Stomach (tissue), 9 donors: ENCODE results near the gene TNNI3. TPM values are rescaled to one million over a fixed set of nuclear protein-coding genes. Genes with fewer than 3 reads are reported as not detected.

Experiments used
- DNase-seq, 2 donors: peaks; one replicate each; pipeline versions ENCODE4 v3.0.0 to v3.0.0-alpha.2; 2013 to 2019
- H3K27ac ChIP-seq, 5 donors: fragments of 200-600 bp in 4 of 5; sonication (generic) in 4 of 5; one replicate each; pipeline ENCODE4 v1.5.1; 2013 to 2019; ENCODE audit warnings: mild to moderate bottlenecking in 1 of 5, moderate library complexity in 1 of 5
- H3K27me3 ChIP-seq, 3 donors: fragments of 200-600 bp; sonication (generic); one replicate each; pipeline ENCODE4 v1.5.1; 2017 to 2019; ENCODE audit warnings: mixed run types in 1 of 3
- H3K36me3 ChIP-seq, 4 donors: fragments of 200-600 bp; sonication (generic); 1 replicate in 3 of 4; 2 replicates in 1 of 4; pipeline ENCODE4 v1.5.1; 2016 to 2019
- H3K4me1 ChIP-seq, 4 donors: fragments of 200-600 bp; sonication (generic); one replicate each; pipeline ENCODE4 v1.5.1; 2016 to 2019
- H3K4me3 ChIP-seq, 4 donors: fragments of 200-600 bp; sonication (generic) in 3 of 4; one replicate each; pipeline ENCODE4 v1.5.1; 2016 to 2019; ENCODE audit warnings: mild to moderate bottlenecking in 1 of 4
- H3K9me3 ChIP-seq, 4 donors: fragments of 200-600 bp; sonication (generic); one replicate each; pipeline ENCODE4 v1.5.1; 2016 to 2019
- CTCF ChIP-seq, 7 experiments: fragments of 450-650 bp in 4 of 7; fragments of 200-600 bp in 3 of 7; sonication (generic) in 3 of 7; IDR thresholded peaks; one replicate each; pipeline ENCODE4 v1.5.1; 2016 to 2019; ENCODE audit warnings: antibody characterized with exemption in 7 of 7, control low read depth in 2 of 7, mild to moderate bottlenecking in 1 of 7
- EP300 ChIP-seq: sonication (generic); formaldehyde crosslinking; IDR thresholded peaks from one replicate; pipeline ENCODE4 v1.6.1; 2017; ENCODE audit warnings: antibody characterized with exemption
- POLR2A ChIP-seq, 4 donors: fragments of 450-650 bp; IDR thresholded peaks; one replicate each; pipeline ENCODE4 v1.6.1; 2016; ENCODE audit warnings: antibody characterized with exemption in 4 of 4, control low read depth in 2 of 4, mild to moderate bottlenecking in 1 of 4, moderate library complexity in 1 of 4
- POLR2AphosphoS5 ChIP-seq, 3 donors: sonication (generic); formaldehyde crosslinking; IDR thresholded peaks; one replicate each; pipeline ENCODE4 v1.6.1; 2016; ENCODE audit warnings: antibody characterized with exemption in 3 of 3
- WGBS, 5 donors: extraction: QIAGEN DNeasy Blood & Tissue Kit in 3 of 5; methylation state at CpG; one replicate each; pipeline versions ENCODE4 v1.1.5 to v1.1.7; 2013 to 2018; 5-methylcytosine and 5-hydroxymethylcytosine counted together
- intact Hi-C: fragments of 100-400 bp; cut with DNase I; formaldehyde crosslinking; loops from one replicate; pipeline ENCODE4 v1.15.1; 2023; ENCODE audit warnings: low total_unique reads
- polyA plus RNA-seq, 3 donors: library from polyadenylated mRNA; stranded (reverse); fragments of 200-250 nt; gene quantifications; one replicate each; pipeline ENCODE4 v1.2.3, GENCODE V29; 2013
- total RNA-seq, 5 donors: library from RNA; depleted of rRNA; stranded (reverse); fragments of >200 nt; gene quantifications; one replicate each; pipeline versions ENCODE4 v1.1.0 to v1.2.3, GENCODE V29; 2014 to 2016
- donor health status: healthy with polysubstance abuse.
- donor health status: Bipolar disorder and iron deficiency.
- donor health status: healthy.

TNNI3 gene
- total and polyA plus RNA-seq, 8 donors: 4.2 to 14.1 (median 7.8) TPM; not detected in 5

- peaks cover 0 to 93% (median 41%) of the 10 kb centered on the region in 3 donors for H3K27me3 ChIP-seq
- H3K4me1 ChIP-seq: peaks cover under 1 to 7% (median 4%) of the 10 kb centered on the region in 4 donors
- no peak overlapping the region for H3K4me3 ChIP-seq
- H3K27ac ChIP-seq: no peak overlapping the region
- peak in 1 of 2 donors; percentile 27 for DNase-seq
- WGBS, 5 donors: 33 to 73% (median 44%) methylated on average over 12 to 17 of the region's 17 CpGs
- intact Hi-C loops: no loop called here
- no peaks in the 10 kb centered on the region for H3K9me3 ChIP-seq
- H3K36me3 ChIP-seq: no peaks in the 10 kb centered on the region
- TF ChIP-seq EP300 (no peak), POLR2A (IDR thresholded peaks at IDR 0.05) (no peak), POLR2AphosphoS5 (IDR thresholded peaks at IDR 0.05) (no peak), CTCF (IDR thresholded peaks at IDR 0.05) (no peak)
Measured at GRCh38 chr19:55136399-55137102, 21.0 kb downstream of the TNNI3 start.

- TF ChIP-seq EP300 (no peak), CTCF (IDR thresholded peaks at IDR 0.05) (no peak)
- Histone ChIP-seq H3K9me3 (no peaks in the 10 kb centered on the region), H3K36me3 (no peaks in the 10 kb centered on the region), H3K4me1 (no peaks in the 10 kb centered on the region), H3K27ac (no peak overlapping the region), H3K4me3 (no peak overlapping the region), H3K27me3 (peaks cover 0 to 80% (median 35%) of the 10 kb centered on the region in 3 donors)
- no peak for DNase-seq
- intact Hi-C loops: no loop called here
- WGBS, 5 donors: 6 to 35% (median 24%) methylated on average over 1 of the region's 3 CpGs
Measured at GRCh38 chr19:55134736-55135135, 22.8 kb downstream of the TNNI3 start.

- H3K27ac ChIP-seq: no peak overlapping the region
- no peak for DNase-seq
- no peak overlapping the region for H3K4me3 ChIP-seq
- H3K27me3 ChIP-seq: peaks cover 0 to 79% (median 35%) of the 10 kb centered on the region in 3 donors
- H3K4me1 ChIP-seq: no peaks in the 10 kb centered on the region
- H3K36me3 ChIP-seq: no peaks in the 10 kb centered on the region
- 47 to 61% (median 51%) methylated on average over 24 to 25 of the region's 25 CpGs for WGBS, 5 donors
- no peaks in the 10 kb centered on the region for H3K9me3 ChIP-seq
- TF ChIP-seq POLR2A (IDR thresholded peaks at IDR 0.05): no peak
- no peak for TF ChIP-seq POLR2AphosphoS5 (IDR thresholded peaks at IDR 0.05)
- no peak for TF ChIP-seq CTCF (IDR thresholded peaks at IDR 0.05)
- no peak for TF ChIP-seq EP300
- intact Hi-C loops: no loop called here
Measured at GRCh38 chr19:55133639-55134444, 23.7 kb downstream of the TNNI3 start.

- intact Hi-C loops: no loop called here
- Histone ChIP-seq H3K9me3 (no peaks in the 10 kb centered on the region), H3K4me1 (no peaks in the 10 kb centered on the region), H3K36me3 (no peaks in the 10 kb centered on the region), H3K4me3 (no peak overlapping the region), H3K27ac (no peak overlapping the region), H3K27me3 (peaks cover 0 to 66% (median 35%) of the 10 kb centered on the region in 3 donors)
- no peak for TF ChIP-seq CTCF (IDR thresholded peaks at IDR 0.05)
- TF ChIP-seq EP300: no peak
- no peak for TF ChIP-seq POLR2A (IDR thresholded peaks at IDR 0.05)
- no peak for TF ChIP-seq POLR2AphosphoS5 (IDR thresholded peaks at IDR 0.05)
- 41 to 48% (median 46%) methylated on average over 14 of the region's 14 CpGs for WGBS, 5 donors
- DNase-seq: no peak
Measured at GRCh38 chr19:55132453-55133129, 24.9 kb downstream of the TNNI3 start.
